ENCODE measurements around the gene CPLANE1. TPM values are rescaled to one million over a fixed set of nuclear protein-coding genes. Genes with fewer than 3 reads are reported as not detected.

Gene CPLANE1
- total and polyA plus RNA-seq, 2 of the 4 experiments (the other 2 are of a cell fraction): 4.4 to 17.9 TPM

GRCh38 chr5:37249815-37250164 is 614 bp upstream of the CPLANE1 start:
- peak overlapping the region; percentile 80 for H2AK5ac ChIP-seq (ENCODE audit: low read depth, low read length)
- peak overlapping the region; percentile 83 for H3K4me3 ChIP-seq (ENCODE audit: insufficient read depth, low read depth, low read length)
- intact Hi-C loops (cut with micrococcal nuclease): no loop called here
- no peak for ATAC-seq (ENCODE audit: low read depth)
- in situ Hi-C loops (cut with MboI; ENCODE audit: low sequenced_read_pairs): no loop called here
- BruUV-seq (replicated peaks): no TSS peak
- H3K9ac ChIP-seq (ENCODE audit: low read depth, low read length): peak overlapping the region; percentile 85
- no peak for DNase-seq
- H3K14ac ChIP-seq (replicated peaks; ENCODE audit: low read depth, low read length): peak overlapping the region; percentile 87
- H3K79me1 ChIP-seq (ENCODE audit: low read depth in 1 of 2, low read length in 2 of 2): peaks cover 11 to 33% of the 10 kb centered on the region in 2 experiments
- POLR2A ChIA-PET (ENCODE audit: unreplicated experiment): interaction anchor here (0.5 kb wide), 1 partner anchor 31 kb away, joined by 3 read pairs; no protein-coding TSS in a partner anchor
- peak overlapping the region; percentile 95 to 98 for H4K8ac ChIP-seq (ENCODE audit: low read depth in 2 of 2, low read length in 2 of 2)
- H3K27me3 ChIP-seq (ENCODE audit: control insufficient read depth, insufficient read depth, low read length): no peaks in the 10 kb centered on the region
- peak overlapping the region; percentile 68 for H2BK120ac ChIP-seq (ENCODE audit: low read depth, low read length)
- 57% methylated on average over 2 of the region's 10 CpGs; no CpG with 5 or more reads in 1 of the 2 experiments for WGBS, 2 experiments (ENCODE audit: extremely low coverage in 2 of 2, insufficient read length in 1 of 2)
- H4K5ac ChIP-seq (ENCODE audit: low read depth, low read length): peak overlapping the region; percentile 89
- no peaks in the 10 kb centered on the region; the same call in 1 of the 2 replicates for H4K20me1 ChIP-seq (ENCODE audit: insufficient read depth, low read length)
- no peaks in the 10 kb centered on the region for H3K9me3 ChIP-seq (ENCODE audit: control insufficient read depth, insufficient read depth, low read length)
- TF ChIP-seq FOS (IDR thresholded peaks at IDR 0.05; ENCODE audit: low read depth, low read length) (no peak), RAD21 (IDR thresholded peaks at IDR 0.05; ENCODE audit: low read length) (no peak), BHLHE40 (IDR thresholded peaks at IDR 0.05; ENCODE audit: low read depth, low read length) (no peak), MAFK (IDR thresholded peaks at IDR 0.05; ENCODE audit: low read depth, low read length) (no peak), MAZ (IDR thresholded peaks at IDR 0.05; ENCODE audit: borderline replicate concordance, low read depth, low read length) (no peak), POLR2A (IDR thresholded peaks at IDR 0.05; ENCODE audit: low read depth, low read length) (no peak), CTCF (conservative IDR thresholded peaks at IDR 0.05; ENCODE audit: low read depth, low read length) (no peak), CHD1 (IDR thresholded peaks at IDR 0.05; ENCODE audit: low read depth, low read length) (no peak), NFE2L2 (IDR thresholded peaks at IDR 0.05; ENCODE audit: low read depth, low read length) (no peak), USF2 (IDR thresholded peaks at IDR 0.05; ENCODE audit: low read depth, low read length) (no peak), MXI1 (IDR thresholded peaks at IDR 0.05; ENCODE audit: borderline replicate concordance, low read depth, low read length) (no peak), SMC3 (IDR thresholded peaks at IDR 0.05; ENCODE audit: low read depth, low read length) (no peak), RFX5 (IDR thresholded peaks at IDR 0.05; ENCODE audit: low read depth, low read length) (no peak)
- H3K9me1 ChIP-seq (ENCODE audit: insufficient read depth, low read length): peaks cover 12% of the 10 kb centered on the region
- H3K36me3 ChIP-seq (ENCODE audit: control insufficient read depth, insufficient read depth, low read length): no peaks in the 10 kb centered on the region
- H3K4me2 ChIP-seq (ENCODE audit: low read depth, low read length): peak overlapping the region; percentile 90
- peak overlapping the region; percentile 75 for H4K91ac ChIP-seq (ENCODE audit: insufficient read depth, low read depth, low read length)
- H2AK9ac ChIP-seq (replicated peaks; ENCODE audit: low read depth, low read length, poor library complexity): peak overlapping the region; percentile 94
- H3K18ac ChIP-seq (ENCODE audit: low read depth, low read length): peak overlapping the region; percentile 48
- no peak overlapping the region for H2BK5ac ChIP-seq (ENCODE audit: low read depth, low read length, poor library complexity, severe bottlenecking)
- no peak overlapping the region; the same call in 2 of the 3 replicates for H2BK15ac ChIP-seq (ENCODE audit: low read depth, low read length)
- H3K27ac ChIP-seq (ENCODE audit: insufficient read depth, low read length): peak overlapping the region; percentile 51
- H3K23ac ChIP-seq (ENCODE audit: low read depth, low read length): peak overlapping the region; percentile 39
- H3K4me1 ChIP-seq (ENCODE audit: control insufficient read depth, insufficient read depth, low read length): peaks cover 5% of the 10 kb centered on the region
- peak overlapping the region; percentile 35 for H3K56ac ChIP-seq (ENCODE audit: extremely low read depth, insufficient read depth, low read length)
- peak overlapping the region; percentile 95 for H3K4ac ChIP-seq (ENCODE audit: low read depth, low read length)
- dilution Hi-C loops (cut with HindIII; ENCODE audit: low sequenced_read_pairs, unreplicated experiment): no loop called here
- peak overlapping the region; percentile 97 for H2AFZ ChIP-seq (replicated peaks; ENCODE audit: low read length, poor library complexity)
- CTCF ChIA-PET: no interaction called here
- no peak overlapping the region for H2BK20ac ChIP-seq (ENCODE audit: low read depth, low read length)
